Skeletal muscle satellite cell (primary cell): ENCODE measurements around the gene RRAS2.
A peak's percentile ranks its signal among the peaks of the same experiment; 100 is the strongest.

Experiments used
- H3K27me3 ChIP-seq: 2 replicates; pipeline ENCODE4 v1.7.0; 2013; ENCODE audit warnings: low read length; ENCODE audit not compliant: control insufficient read depth, insufficient read depth
- H3K36me3 ChIP-seq: 2 replicates; pipeline ENCODE4 v1.7.0; 2013; ENCODE audit warnings: mild to moderate bottlenecking, control low read depth, low read length; ENCODE audit not compliant: insufficient read depth
- H3K4me1 ChIP-seq: 2 replicates; pipeline ENCODE4 v1.7.0; 2013; ENCODE audit warnings: low read length; ENCODE audit not compliant: control insufficient read depth, insufficient read depth
- H3K4me2 ChIP-seq: 2 replicates; pipeline ENCODE4 v1.7.0; 2013; ENCODE audit warnings: mild to moderate bottlenecking, low read length
- H3K4me3 ChIP-seq: 2 replicates; pipeline ENCODE4 v1.7.0; 2013; ENCODE audit warnings: low read length
- H3K9ac ChIP-seq: 2 replicates; pipeline ENCODE4 v1.7.0; 2013; ENCODE audit warnings: mild to moderate bottlenecking, low read depth, low read length, moderate library complexity
- H3K9me3 ChIP-seq: replicated peaks from 2 replicates; pipeline ENCODE4 v1.7.0; 2013; ENCODE audit warnings: mild to moderate bottlenecking, control low read depth, low read length

RRAS2 gene

GRCh38 chr11:14384338-14384737 lies 25.4 kb upstream of the RRAS2 start:
- Histone ChIP-seq H3K9ac (no peak overlapping the region), H3K4me1 (peaks cover 24% of the 10 kb centered on the region), H3K9me3 (no peaks in the 10 kb centered on the region), H3K4me2 (no peak overlapping the region), H3K27me3 (no peaks in the 10 kb centered on the region), H3K36me3 (no peaks in the 10 kb centered on the region), H3K4me3 (no peak overlapping the region)

- H3K9me3 ChIP-seq: no peaks in the 10 kb centered on the region
- no peak overlapping the region for H3K4me3 ChIP-seq
- H3K27me3 ChIP-seq: no peaks in the 10 kb centered on the region
- H3K9ac ChIP-seq: no peak overlapping the region
- peaks cover 25% of the 10 kb centered on the region for H3K4me1 ChIP-seq
- no peaks in the 10 kb centered on the region for H3K36me3 ChIP-seq
- H3K4me2 ChIP-seq: no peak overlapping the region
These were observed 23.0 kb upstream of the RRAS2 start for GRCh38 chr11:14381968-14382367.

- Histone ChIP-seq H3K4me3 (peak overlapping the region; percentile 71), H3K4me2 (peak overlapping the region; percentile 93), H3K4me1 (peaks cover 27% of the 10 kb centered on the region), H3K27me3 (no peaks in the 10 kb centered on the region), H3K9ac (peak overlapping the region; percentile 75), H3K9me3 (no peaks in the 10 kb centered on the region), H3K36me3 (no peaks in the 10 kb centered on the region)
These were observed 22.1 kb upstream of the RRAS2 start for GRCh38 chr11:14380947-14381561.

GRCh38 chr11:14380125-14380936 lies 21.3 kb upstream of the RRAS2 start:
- H3K4me1 ChIP-seq: peaks cover 28% of the 10 kb centered on the region
- H3K9me3 ChIP-seq: no peaks in the 10 kb centered on the region
- no peaks in the 10 kb centered on the region for H3K27me3 ChIP-seq
- peak overlapping the region; percentile 71 for H3K4me3 ChIP-seq
- H3K36me3 ChIP-seq: no peaks in the 10 kb centered on the region
- peak overlapping the region; percentile 93 for H3K4me2 ChIP-seq
- H3K9ac ChIP-seq: peak overlapping the region; percentile 75

- Histone ChIP-seq H3K9me3 (no peaks in the 10 kb centered on the region), H3K4me1 (peaks cover 43% of the 10 kb centered on the region), H3K9ac (no peak overlapping the region), H3K4me2 (no peak overlapping the region), H3K4me3 (no peak overlapping the region), H3K27me3 (no peaks in the 10 kb centered on the region), H3K36me3 (no peaks in the 10 kb centered on the region)
These were observed 19.2 kb upstream of the RRAS2 start for GRCh38 chr11:14378171-14378570.

- Histone ChIP-seq H3K36me3 (no peaks in the 10 kb centered on the region), H3K4me3 (no peak overlapping the region), H3K9ac (no peak overlapping the region), H3K4me1 (peaks cover 45% of the 10 kb centered on the region), H3K27me3 (no peaks in the 10 kb centered on the region), H3K4me2 (no peak overlapping the region), H3K9me3 (no peaks in the 10 kb centered on the region)
These were observed 17.9 kb upstream of the RRAS2 start for GRCh38 chr11:14376920-14377319.

GRCh38 chr11:14374922-14375830 lies 16.2 kb upstream of the RRAS2 start:
- Histone ChIP-seq H3K4me2 (no peak overlapping the region), H3K27me3 (no peaks in the 10 kb centered on the region)

GRCh38 chr11:14373941-14374646 lies 15.1 kb upstream of the RRAS2 start:
- Histone ChIP-seq H3K36me3 (no peaks in the 10 kb centered on the region), H3K9me3 (no peaks in the 10 kb centered on the region), H3K4me1 (peaks cover 36% of the 10 kb centered on the region), H3K27me3 (no peaks in the 10 kb centered on the region), H3K9ac (peak overlapping the region; percentile 33), H3K4me3 (no peak overlapping the region), H3K4me2 (peak overlapping the region; percentile 16)

More at GRCh38 chr11:14374922-14375830, 16.2 kb upstream of the RRAS2 start:
- Histone ChIP-seq H3K4me3 (no peak overlapping the region), H3K9ac (no peak overlapping the region), H3K36me3 (no peaks in the 10 kb centered on the region), H3K9me3 (no peaks in the 10 kb centered on the region), H3K4me1 (peaks cover 36% of the 10 kb centered on the region)

GRCh38 chr11:14372011-14372410 lies 13.0 kb upstream of the RRAS2 start:
- Histone ChIP-seq H3K4me1 (peaks cover 31% of the 10 kb centered on the region), H3K4me3 (no peak overlapping the region), H3K9ac (no peak overlapping the region)

GRCh38 chr11:14371249-14371648 lies 12.3 kb upstream of the RRAS2 start:
- Histone ChIP-seq H3K9me3 (no peaks in the 10 kb centered on the region), H3K4me3 (no peak overlapping the region), H3K4me1 (peaks cover 25% of the 10 kb centered on the region), H3K36me3 (no peaks in the 10 kb centered on the region), H3K4me2 (no peak overlapping the region), H3K9ac (no peak overlapping the region), H3K27me3 (no peaks in the 10 kb centered on the region)

More at GRCh38 chr11:14372011-14372410, 13.0 kb upstream of the RRAS2 start:
- Histone ChIP-seq H3K9me3 (no peaks in the 10 kb centered on the region), H3K4me2 (no peak overlapping the region), H3K36me3 (no peaks in the 10 kb centered on the region), H3K27me3 (no peaks in the 10 kb centered on the region)

- Histone ChIP-seq H3K4me3 (no peak overlapping the region), H3K9ac (no peak overlapping the region), H3K36me3 (no peaks in the 10 kb centered on the region), H3K9me3 (no peaks in the 10 kb centered on the region), H3K4me1 (peaks cover 25% of the 10 kb centered on the region), H3K4me2 (no peak overlapping the region), H3K27me3 (no peaks in the 10 kb centered on the region)
These were observed 11.5 kb upstream of the RRAS2 start for GRCh38 chr11:14370496-14370895.
